ENCODE measurements around the gene IPPK. TPM values are rescaled to one million over a fixed set of nuclear protein-coding genes. Genes with fewer than 3 reads are reported as not detected.

The IPPK gene
- total RNA-seq, 2 donors from 2014 or later: 10.3 to 14.0 TPM

GRCh38 chr9:92618633-92619225 is 51.2 kb downstream of the IPPK start:
- no peaks in the 10 kb centered on the region for H3K36me3 ChIP-seq
- 68% methylated on average over 10 of the region's 10 CpGs for WGBS
- no peaks in the 10 kb centered on the region for H3K9me3 ChIP-seq
- H3K27ac ChIP-seq: peak overlapping the region; percentile 66 to 72
- intact Hi-C loops (cut with DNase I): no loop called here
- H3K4me1 ChIP-seq (replicated peaks): no peaks in the 10 kb centered on the region
- TF ChIP-seq POLR2AphosphoS5 (IDR thresholded peaks at IDR 0.05) (peak; percentile 31), CTCF (IDR thresholded peaks at IDR 0.05) (no peak)
- H3K27me3 ChIP-seq (replicated peaks; ENCODE audit: insufficient read depth): no peaks in the 10 kb centered on the region
- DNase-seq (ENCODE audit: low spot score): no peak
- H3K4me3 ChIP-seq: no peak overlapping the region

- H3K27ac ChIP-seq: peak overlapping the region; percentile 66 to 72
- H3K36me3 ChIP-seq: no peaks in the 10 kb centered on the region
- intact Hi-C loops (cut with DNase I): no loop called here
- WGBS: 87% methylated on average over 11 of the region's 11 CpGs
- no peak overlapping the region for H3K4me3 ChIP-seq
- no peaks in the 10 kb centered on the region for H3K4me1 ChIP-seq (replicated peaks)
- no peaks in the 10 kb centered on the region for H3K9me3 ChIP-seq
- TF ChIP-seq POLR2A (IDR thresholded peaks at IDR 0.05) (no peak), CTCF (IDR thresholded peaks at IDR 0.05) (no peak), POLR2AphosphoS5 (IDR thresholded peaks at IDR 0.05) (no peak)
- no peaks in the 10 kb centered on the region for H3K27me3 ChIP-seq (replicated peaks; ENCODE audit: insufficient read depth)
- DNase-seq (ENCODE audit: low spot score): no peak
These were observed 51.9 kb downstream of the IPPK start for GRCh38 chr9:92617951-92618510.

- Histone ChIP-seq H3K4me1 (replicated peaks) (no peaks in the 10 kb centered on the region), H3K27ac (peak overlapping the region; percentile 66 to 72), H3K4me3 (no peak overlapping the region), H3K9me3 (no peaks in the 10 kb centered on the region), H3K36me3 (no peaks in the 10 kb centered on the region), H3K27me3 (replicated peaks; ENCODE audit: insufficient read depth) (no peaks in the 10 kb centered on the region)
- intact Hi-C loops (cut with DNase I): no loop called here
- TF ChIP-seq POLR2AphosphoS5 (IDR thresholded peaks at IDR 0.05): no peak
- TF ChIP-seq POLR2A (IDR thresholded peaks at IDR 0.05): no peak
- TF ChIP-seq CTCF (IDR thresholded peaks at IDR 0.05): no peak
- 93% methylated on average over 11 of the region's 11 CpGs for WGBS
- no peak for DNase-seq (ENCODE audit: low spot score)
These were observed 52.6 kb downstream of the IPPK start for GRCh38 chr9:92617195-92617813.

DNA sequence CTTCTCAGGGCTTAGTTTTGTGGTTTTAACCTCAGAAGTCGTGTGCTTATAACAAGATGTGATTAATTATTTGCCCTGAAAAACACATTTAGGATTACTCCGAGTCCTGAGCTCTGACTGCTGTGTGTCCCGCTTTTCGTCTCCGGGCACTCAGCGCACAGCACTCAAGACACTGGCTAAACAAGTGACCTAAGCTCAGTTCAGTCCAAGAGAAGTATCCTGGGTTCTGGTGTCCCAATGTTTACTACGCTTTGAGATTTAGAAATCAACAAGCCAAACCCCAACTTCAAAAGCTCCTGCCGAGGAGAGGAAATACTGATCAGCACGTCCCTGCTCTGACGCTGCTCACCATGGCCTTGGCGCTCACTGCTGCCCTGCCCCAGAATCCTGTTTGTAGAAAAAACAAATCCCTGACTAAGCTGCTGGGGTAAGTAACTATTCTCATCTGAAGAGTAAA is 53.2 kb downstream of the IPPK start:
- Histone ChIP-seq H3K27me3 (replicated peaks; ENCODE audit: insufficient read depth) (no peaks in the 10 kb centered on the region), H3K27ac (peak overlapping the region; percentile 66 to 72), H3K36me3 (no peaks in the 10 kb centered on the region), H3K4me3 (no peak overlapping the region), H3K9me3 (no peaks in the 10 kb centered on the region), H3K4me1 (replicated peaks) (no peaks in the 10 kb centered on the region)
- no peak for DNase-seq (ENCODE audit: low spot score)
- 72% methylated on average over 11 of the region's 11 CpGs for WGBS
- TF ChIP-seq CTCF (IDR thresholded peaks at IDR 0.05) (no peak), POLR2AphosphoS5 (IDR thresholded peaks at IDR 0.05) (peak; percentile 13), POLR2A (IDR thresholded peaks at IDR 0.05) (no peak)
- intact Hi-C loops (cut with DNase I): no loop called here

Measured in prostate gland (tissue), 2 donors.